HCT116 (cell line): Measurements from ENCODE around the gene RIMS4. TPM values are rescaled to one million over a fixed set of nuclear protein-coding genes. Genes with fewer than 3 reads are reported as not detected.

Experiments
- ATAC-seq: fragments of 200-7000 bp; cut with Tn5 transposase; 2 replicates; pipeline ENCODE4 v1.9.1; 2020; ENCODE audit warnings: mild to moderate bottlenecking, moderate library complexity
- BruUV-seq: library from RNA; stranded (reverse); fragments of 400-500 nt; replicated peaks from 2 replicates; lab custom pipeline; 2021; lab: Mats Ljungman, UMichigan
- CTCF ChIA-PET: fragments of 300-600 bp; sonication (Branson Sonifier 250); formaldehyde crosslinking; loops from one replicate; lab custom pipeline; 2021; ENCODE audit warnings: antibody characterized with exemption; lab: Charles Lee
- POLR2A ChIA-PET: fragments of 300-600, 350-600 bp; sonication (Branson Sonifier 250); formaldehyde crosslinking; loops from one replicate; lab custom pipeline; 2021; ENCODE audit warnings: antibody characterized with exemption; lab: Charles Lee
- RAD21 ChIA-PET, 2 experiments: fragments of 300-600 bp; sonication (Branson Sonifier 250); formaldehyde crosslinking; loops; one replicate each; lab custom pipeline; 2023; ENCODE audit warnings: low total read pairs in 2 of 2; ENCODE audit not compliant: uncharacterized antibody in 2 of 2, unreplicated experiment in 2 of 2, low non-redundant PET in 1 of 2; lab: Charles Lee
- DNase-seq: peaks from one replicate; pipeline ENCODE4 v3.0.0-alpha.2; 2010; ENCODE audit warnings: low read depth, low spot score
- H2AFZ ChIP-seq: fragments of 200-600 bp; shearing (Covaris generic), sonication (generic); 2 replicates; pipeline ENCODE4 v1.6.1; 2017; ENCODE audit warnings: low read depth, mixed run types, mixed read lengths, antibody characterized with exemption, low read length; ENCODE audit not compliant: poor library complexity, severe bottlenecking
- H3K27ac ChIP-seq: 2 replicates; pipeline ENCODE4 v1.5.1; 2012; ENCODE audit warnings: low read depth, low read length
- H3K27me3 ChIP-seq: fragments of 200-600 bp; sonication (generic); 2 replicates; pipeline ENCODE4 v1.6.1; 2016; ENCODE audit warnings: mixed run types, low read length, mixed read lengths; ENCODE audit not compliant: insufficient read depth
- H3K36me3 ChIP-seq, 2 experiments: fragments of 200-500 bp in 1 of 2; fragments of 200-600 bp in 1 of 2; sonication (Bioruptor generic) in 1 of 2; sonication (generic) in 1 of 2; 2 replicates each; pipeline versions ENCODE4 v1.5.1 to v1.6.1; 2014 to 2016; ENCODE audit warnings: low read length in 2 of 2, inconsistent platforms in 1 of 2, mixed read lengths in 1 of 2, mixed run types in 1 of 2; ENCODE audit not compliant: insufficient read depth in 2 of 2, control insufficient read depth in 1 of 2
- H3K4me1 ChIP-seq, 2 experiments: fragments of 200-600 bp in 1 of 2; sonication (generic) in 1 of 2; 2 replicates each; pipeline versions ENCODE4 v1.5.1 to v1.6.1; 2012 to 2017; ENCODE audit warnings: low read length in 2 of 2, inconsistent platforms in 1 of 2, mild to moderate bottlenecking in 1 of 2, mixed read lengths in 1 of 2, mixed run types in 1 of 2, moderate library complexity in 1 of 2; ENCODE audit not compliant: insufficient read depth in 2 of 2, control insufficient read depth in 1 of 2
- H3K4me2 ChIP-seq: fragments of 200-600 bp; sonication (generic); 2 replicates; pipeline ENCODE4 v1.6.1; 2017; ENCODE audit warnings: mixed run types, low read length, mixed read lengths
- H3K4me3 ChIP-seq, 2 experiments: fragments of 200-600 bp in 1 of 2; sonication (generic) in 1 of 2; replicated peaks in 1 of 2; 2 replicates each; pipeline ENCODE4 v1.5.1; 2011 to 2016; ENCODE audit warnings: low read length in 2 of 2, control low read depth in 1 of 2, low read depth in 1 of 2, mild to moderate bottlenecking in 1 of 2, mixed read lengths in 1 of 2, mixed run types in 1 of 2
- H3K79me2 ChIP-seq: fragments of 200-600 bp; sonication (generic); 2 replicates; pipeline ENCODE4 v1.6.1; 2017; ENCODE audit warnings: mild to moderate bottlenecking, mixed run types, low read length, moderate library complexity, mixed read lengths; ENCODE audit not compliant: insufficient read depth
- H3K9ac ChIP-seq: fragments of 200-600 bp; sonication (generic); 2 replicates; pipeline ENCODE4 v1.6.1; 2016; ENCODE audit warnings: low read length, mixed read lengths
- H3K9me2 ChIP-seq: fragments of 200-600 bp; sonication (generic), shearing (Covaris generic); 2 replicates; pipeline ENCODE4 v1.6.1; 2017; ENCODE audit warnings: mixed run types, mild to moderate bottlenecking, moderate library complexity; ENCODE audit not compliant: insufficient read depth
- H3K9me3 ChIP-seq, 2 experiments: fragments of 200-500 bp in 1 of 2; fragments of 200-600 bp in 1 of 2; sonication (Bioruptor generic) in 1 of 2; sonication (generic) in 1 of 2; 2 replicates each; pipeline ENCODE4 v1.6.1; 2014 to 2017; ENCODE audit warnings: low read length in 2 of 2, mixed read lengths in 2 of 2, inconsistent platforms in 1 of 2, low read depth in 1 of 2, mild to moderate bottlenecking in 1 of 2, mixed run types in 1 of 2, moderate library complexity in 1 of 2; ENCODE audit not compliant: control insufficient read depth in 1 of 2, insufficient read depth in 1 of 2
- H4K20me1 ChIP-seq: fragments of 200-600 bp; sonication (generic), shearing (Covaris generic); 2 replicates; pipeline ENCODE4 v1.6.1; 2017; ENCODE audit warnings: mixed run types, mild to moderate bottlenecking, moderate library complexity; ENCODE audit not compliant: insufficient read depth
- ATF3 ChIP-seq: IDR thresholded peaks from 2 replicates; pipeline ENCODE4 v1.6.1; 2012
- CBX3 ChIP-seq: IDR thresholded peaks from 2 replicates; pipeline ENCODE4 v1.6.1; 2012; ENCODE audit warnings: low read depth
- CEBPB ChIP-seq: IDR thresholded peaks from 2 replicates; pipeline ENCODE4 v1.6.1; 2012; ENCODE audit warnings: low read depth
- EGR1 ChIP-seq: IDR thresholded peaks from 2 replicates; pipeline ENCODE4 v1.6.1; 2012; ENCODE audit warnings: low read depth
- ELF1 ChIP-seq: IDR thresholded peaks from 2 replicates; pipeline ENCODE4 v1.6.1; 2012; ENCODE audit warnings: low read depth, borderline replicate concordance
- EZH2 ChIP-seq: fragments of 200-600 bp; sonication (generic); IDR thresholded peaks from 2 replicates; pipeline ENCODE4 v1.6.1; 2017; ENCODE audit warnings: antibody characterized with exemption, mixed run types
- EZH2phosphoT487 ChIP-seq: fragments of 200-600 bp; IDR thresholded peaks from 2 replicates; pipeline ENCODE4 v1.6.1; 2018; ENCODE audit warnings: antibody characterized with exemption, borderline replicate concordance
- FOSL1 ChIP-seq: IDR thresholded peaks from 2 replicates; pipeline ENCODE4 v1.6.1; 2012; ENCODE audit warnings: low read depth
- MAX ChIP-seq: IDR thresholded peaks from 2 replicates; pipeline ENCODE4 v1.6.1; 2012
- POLR2A ChIP-seq: IDR thresholded peaks from 2 replicates; pipeline ENCODE4 v1.7.0; 2011; ENCODE audit warnings: borderline replicate concordance; ENCODE audit not compliant: insufficient read depth, insufficient read length; ENCODE audit errors: extremely low read depth
- REST ChIP-seq: IDR thresholded peaks from 2 replicates; pipeline ENCODE4 v1.6.1; 2012; ENCODE audit warnings: low read depth
- SIN3A ChIP-seq: IDR thresholded peaks from 2 replicates; pipeline ENCODE4 v1.6.1; 2012; ENCODE audit warnings: low read depth
- SP1 ChIP-seq: IDR thresholded peaks from 2 replicates; pipeline ENCODE4 v1.6.1; 2012; ENCODE audit warnings: low read depth
- SRF ChIP-seq: IDR thresholded peaks from 2 replicates; pipeline ENCODE4 v1.6.1; 2012; ENCODE audit warnings: low read depth
- TCF7L2 ChIP-seq: IDR thresholded peaks from 2 replicates; pipeline ENCODE4 v1.7.0; 2011; ENCODE audit warnings: borderline replicate concordance, inconsistent platforms; ENCODE audit not compliant: insufficient read depth, insufficient read length; ENCODE audit errors: extremely low read depth
- YY1 ChIP-seq: IDR thresholded peaks from 2 replicates; pipeline ENCODE4 v1.6.1; 2011; ENCODE audit warnings: low read length, low read depth, moderate library complexity, mild to moderate bottlenecking; ENCODE audit not compliant: insufficient replicate concordance; ENCODE audit errors: extremely low read depth
- ZBTB33 ChIP-seq: IDR thresholded peaks from 2 replicates; pipeline ENCODE4 v1.6.1; 2011; ENCODE audit warnings: mild to moderate bottlenecking, low read length, moderate library complexity; ENCODE audit not compliant: insufficient replicate concordance; ENCODE audit errors: extremely low read depth
- ZFX ChIP-seq: fragments of 450-650 bp; IDR thresholded peaks from 2 replicates; pipeline ENCODE4 v1.6.1; 2017
- ZNF274 ChIP-seq: fragments of 200-500 bp; sonication (Bioruptor generic); IDR thresholded peaks from 2 replicates; pipeline ENCODE4 v1.6.1; 2014; ENCODE audit warnings: mild to moderate bottlenecking, low read depth, low read length, inconsistent platforms
- intact Hi-C: fragments of 100-400 bp; cut with micrococcal nuclease; formaldehyde crosslinking; loops from 2 replicates; pipeline ENCODE4 v1.10.0; 2022
- total RNA-seq: library from RNA; stranded (reverse); gene quantifications from one replicate; pipeline ENCODE4 v1.2.1, GENCODE V29; 2021; ENCODE audit not compliant: unreplicated experiment

Gene RIMS4
- total RNA-seq, 1 experiment from 2014 or later: 0.05 TPM

GRCh38 chr20:44830995-44831394 is 20.6 kb upstream of the RIMS4 start:
- Histone ChIP-seq H3K27ac (no peak overlapping the region), H3K4me1 (no peaks in the 10 kb centered on the region), H3K4me3 (no peak overlapping the region)
- TF ChIP-seq ZNF274 (no peak), SIN3A (no peak), SP1 (no peak), TCF7L2 (no peak), REST (no peak), EGR1 (no peak), CBX3 (no peak), ELF1 (no peak), SRF (no peak), FOSL1 (no peak), EZH2 (no peak), ZFX (no peak), ATF3 (no peak), CEBPB (no peak), MAX (no peak), POLR2A (no peak), EZH2phosphoT487 (no peak), YY1 (no peak), ZBTB33 (no peak)
- TF ChIP-seq, all 23 proteins: peak for 0
- RAD21 ChIA-PET: no interaction called here
- DNase-seq: no peak
- Histone ChIP-seq H3K79me2 (no peaks in the 10 kb centered on the region), H3K4me2 (no peak overlapping the region), H2AFZ (no peak overlapping the region), H3K27me3 (peaks cover 29% of the 10 kb centered on the region), H3K9me2 (no peaks in the 10 kb centered on the region), H3K9me3 (no peaks in the 10 kb centered on the region), H4K20me1 (no peaks in the 10 kb centered on the region), H3K36me3 (no peaks in the 10 kb centered on the region), H3K9ac (no peak overlapping the region)
- no peak for ATAC-seq
- intact Hi-C loops: no loop called here
- BruUV-seq: no TSS peak
- POLR2A ChIA-PET: no interaction called here
- CTCF ChIA-PET: no interaction called here
